HepG2 (cell line): ENCODE measurements around the gene ZBTB26. TPM values are rescaled to one million over a fixed set of nuclear protein-coding genes. Genes with fewer than 3 reads are reported as not detected.

ENCODE experiments used
- ATAC-seq: fragments of 200-7000 bp; cut with Tn5 transposase; 3 replicates; pipeline ENCODE4 v1.9.1; 2020; ENCODE audit warnings: mild to moderate bottlenecking, moderate library complexity
- BruUV-seq: library from RNA; stranded (reverse); fragments of 400-500 nt; replicated peaks from 2 replicates; lab custom pipeline; 2021; lab: Mats Ljungman, UMichigan
- CTCF ChIA-PET: fragments of 300-600 bp; formaldehyde crosslinking; extraction: SDS; loops from one replicate; lab custom pipeline; 2021; ENCODE audit warnings: low total read pairs, inconsistent platforms, low intra/inter-chr PET ratio; lab: Yijun Ruan, JAX
- POLR2A ChIA-PET: fragments of 350-600 bp; sonication (Branson Sonifier 250); formaldehyde crosslinking; loops from one replicate; lab custom pipeline; 2020; ENCODE audit warnings: antibody characterized with exemption, inconsistent platforms; lab: Yijun Ruan, JAX
- DNase-seq: peaks from one replicate; pipeline ENCODE4 v3.0.0-alpha.2; 2015; ENCODE audit warnings: low spot score
- FAIRE-seq: peaks from 3 replicates; lab custom pipeline; 2011; peaks lifted over from hg19 to GRCh38; lab: Jason Lieb, UNC
- H2AFZ ChIP-seq: one replicate; pipeline ENCODE4 v1.6.1; 2011; ENCODE audit warnings: low read length, inconsistent platforms
- H3K27ac ChIP-seq: fragments of 300-600 bp; 3 replicates; pipeline ENCODE4 v1.8.0; 2011; ENCODE audit warnings: mixed run types, mild to moderate bottlenecking, mixed read lengths, low read length, inconsistent platforms; ENCODE audit not compliant: insufficient read depth; ENCODE audit errors: extremely low read length
- H3K27me3 ChIP-seq, 2 experiments: fragments of 200-600 bp in 1 of 2; 2 replicates in 1 of 2; 3 replicates in 1 of 2; pipeline versions ENCODE4 v1.6.0 to v1.8.0; 2011; ENCODE audit warnings: low read length in 2 of 2, mild to moderate bottlenecking in 2 of 2, moderate library complexity in 2 of 2, inconsistent platforms in 1 of 2; ENCODE audit not compliant: insufficient read depth in 2 of 2, control insufficient read depth in 1 of 2
- H3K36me3 ChIP-seq, 2 experiments: fragments of 200-600 bp in 1 of 2; replicated peaks in 1 of 2; 2 replicates in 1 of 2; 3 replicates in 1 of 2; pipeline versions ENCODE4 v1.5.1 to v1.8.0; 2011; ENCODE audit warnings: low read length in 2 of 2, inconsistent platforms in 1 of 2; ENCODE audit not compliant: insufficient read depth in 2 of 2, control insufficient read depth in 1 of 2
- H3K4me1 ChIP-seq: 2 replicates; pipeline ENCODE4 v1.5.1; 2012; ENCODE audit warnings: low read length, inconsistent platforms; ENCODE audit not compliant: insufficient read depth
- H3K4me2 ChIP-seq: 2 replicates; pipeline ENCODE4 v1.6.0; 2011; ENCODE audit warnings: low read depth, low read length, inconsistent platforms
- H3K4me3 ChIP-seq, 3 experiments: fragments of 200-600 bp in 1 of 3; sonication (generic), shearing (Covaris generic) in 1 of 3; replicated peaks in 1 of 3; 2 replicates each; pipeline ENCODE4 v1.5.1; 2011 to 2016; ENCODE audit warnings: low read length in 3 of 3, inconsistent platforms in 2 of 3, low read depth in 2 of 3, mild to moderate bottlenecking in 2 of 3, control low read depth in 1 of 3, mixed read lengths in 1 of 3; ENCODE audit not compliant: insufficient read depth in 1 of 3
- H3K79me2 ChIP-seq: one replicate; pipeline ENCODE4 v1.6.1; 2011; ENCODE audit warnings: low read length, inconsistent platforms; ENCODE audit not compliant: insufficient read depth
- H3K9ac ChIP-seq: 2 replicates; pipeline ENCODE4 v1.6.0; 2011; ENCODE audit warnings: mild to moderate bottlenecking, low read depth, low read length, inconsistent platforms; ENCODE audit not compliant: insufficient read depth
- H3K9me3 ChIP-seq: 2 replicates; pipeline ENCODE4 v1.5.1; 2012; ENCODE audit warnings: mild to moderate bottlenecking, low read length
- H4K20me1 ChIP-seq: 2 replicates; pipeline ENCODE4 v1.6.0; 2011; ENCODE audit warnings: inconsistent platforms, mild to moderate bottlenecking, low read length, moderate library complexity; ENCODE audit not compliant: insufficient read depth
- POGK ChIP-seq: sonication (generic); formaldehyde crosslinking; conservative IDR thresholded peaks from 2 replicates; pipeline ENCODE4 v1.8.0; 2022; ENCODE audit warnings: mild to moderate bottlenecking, moderate library complexity, missing genetic modification reagents
- RNF219 ChIP-seq: sonication (generic); formaldehyde crosslinking; IDR thresholded peaks from 2 replicates; pipeline ENCODE4 v1.5.0; 2020; ENCODE audit warnings: mild to moderate bottlenecking, missing genetic modification reagents
- TOE1 ChIP-seq: sonication (generic); formaldehyde crosslinking; IDR thresholded peaks from 2 replicates; pipeline ENCODE4 v1.4.0; 2020; ENCODE audit warnings: mild to moderate bottlenecking, missing genetic modification reagents
- UBTF ChIP-seq: sonication (generic); formaldehyde crosslinking; IDR thresholded peaks from 2 replicates; pipeline ENCODE4 v1.4.0; 2020; ENCODE audit warnings: mild to moderate bottlenecking, missing genetic modification reagents
- ZNF749 ChIP-seq: sonication (generic); formaldehyde crosslinking; IDR thresholded peaks from 2 replicates; pipeline ENCODE4 v1.8.0; 2022; ENCODE audit warnings: mild to moderate bottlenecking, missing genetic modification reagents, moderate library complexity, borderline replicate concordance
- ZNF75D ChIP-seq: sonication (generic); formaldehyde crosslinking; IDR thresholded peaks from 2 replicates; pipeline ENCODE4 v1.8.1; 2023; ENCODE audit warnings: missing genetic modification reagents, mild to moderate bottlenecking, borderline replicate concordance
- ZNF781 ChIP-seq: sonication (generic); formaldehyde crosslinking; IDR thresholded peaks from 2 replicates; pipeline ENCODE4 v1.5.1; 2020; ENCODE audit warnings: borderline replicate concordance, mild to moderate bottlenecking, missing genetic modification reagents; ENCODE audit errors: not compliant biosample characterization
- ZSCAN30 ChIP-seq: sonication (generic); formaldehyde crosslinking; IDR thresholded peaks from 2 replicates; pipeline ENCODE4 v1.5.0; 2020; ENCODE audit warnings: mild to moderate bottlenecking, missing genetic modification reagents
- WGBS: methylation state at CpG from one replicate; pipeline ENCODE4 v1.1.6; 2017; ENCODE audit warnings: low lambda C conversion rate; 5-methylcytosine and 5-hydroxymethylcytosine counted together
- in situ Hi-C: cut with HindIII; loops from 2 replicates; pipeline ENCODE4 v1.10.0; 2017; ENCODE audit warnings: low pct_unique_long_range_greater_than_20kb; ENCODE audit not compliant: extremely low pct_ligation_motif_present
- intact Hi-C: fragments of 100-400 bp; cut with micrococcal nuclease; formaldehyde crosslinking; loops from one replicate; pipeline ENCODE4 v1.10.0; 2022; ENCODE audit not compliant: unreplicated experiment
- polyA plus RNA-seq, 8 experiments: library from polyadenylated mRNA; depleted of rRNA in 3 of 8; stranded (reverse) in 7 of 8; unstranded in 1 of 8; fragments of >200 nt; fragmentation: Illumina TruSeq in 4 of 8; extraction: Trizol in 4 of 8; gene quantifications; 2 replicates each; pipeline versions ENCODE4 v1.2.1 to v1.2.3, GENCODE V29; 2011 to 2016; ENCODE audit warnings: low read depth in 4 of 8, missing spikeins in 1 of 8, mixed read lengths in 1 of 8; ENCODE audit not compliant: insufficient read depth in 1 of 8
- total RNA-seq, 5 experiments: library from RNA; depleted of rRNA; stranded (reverse); fragments of >200 nt; fragmentation: Illumina TruSeq; extraction: Trizol; gene quantifications; 2 replicates each; pipeline ENCODE4 v1.2.3, GENCODE V29; 2016; ENCODE audit warnings: low read depth in 1 of 5
- TF ChIP-seq, protein P1 (sequence below): sonication (generic); formaldehyde crosslinking; IDR thresholded peaks from 2 replicates; pipeline ENCODE4 v1.5.0; 2020; ENCODE audit warnings: missing genetic modification reagents
- TF ChIP-seq, protein P2 (sequence below): sonication (generic); formaldehyde crosslinking; IDR thresholded peaks from 2 replicates; pipeline ENCODE4 v1.5.0; 2020; ENCODE audit warnings: missing genetic modification reagents, mild to moderate bottlenecking, borderline replicate concordance

Gene ZBTB26
- total and polyA plus RNA-seq, 2 of the 13 experiments (the other 11 are each of a cell fraction or from before 2014, with no cell fraction given), result 4.5 to 8.6 TPM

DNA sequence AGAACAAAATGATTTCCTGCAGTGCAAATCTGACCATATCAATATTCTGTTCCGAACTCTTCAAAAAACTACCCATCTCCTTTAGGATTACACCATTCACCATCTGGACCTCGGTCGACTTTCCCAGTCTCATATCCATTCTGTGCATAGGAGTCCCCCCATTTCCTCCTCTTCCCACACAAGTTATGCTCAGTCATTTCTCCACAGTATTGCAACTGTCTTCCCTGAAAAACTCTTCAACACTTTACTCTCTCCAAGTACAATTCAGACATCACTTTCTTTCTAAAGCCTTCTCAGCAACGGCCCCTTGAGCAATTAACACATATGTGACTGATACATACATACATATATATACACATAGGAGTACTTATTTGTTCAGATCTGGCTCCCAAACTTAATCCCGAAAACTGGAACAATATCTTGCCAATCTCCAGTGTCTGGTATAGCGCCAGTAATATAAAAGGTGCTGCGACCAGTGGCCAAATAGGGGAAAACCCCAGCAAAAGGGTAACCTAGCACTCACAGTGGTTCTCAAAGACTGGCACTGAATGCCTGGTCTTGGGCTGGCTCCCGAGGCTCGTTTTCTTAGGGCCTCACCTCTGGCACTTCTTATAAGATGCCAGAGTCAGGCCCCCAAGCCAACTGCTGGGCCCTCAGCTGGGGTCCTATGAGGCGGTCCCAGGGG lies 629 bp downstream of the ZBTB26 start:
- no TSS peak for BruUV-seq
- ATAC-seq, result no peak; the same call in 2 of the 3 replicates
- POLR2A ChIA-PET, result interaction anchor here (0.9 to 3.5 kb wide), 8 partner anchors 10 to 60 kb away, joined by 3 to 107 read pairs (median 8); partner anchors contain the start of genes RABGAP1, RC3H2 and ZBTB6

More for the DNA sequence above, 629 bp downstream of the ZBTB26 start:
- Histone ChIP-seq H3K4me3 (peak overlapping the region; percentile 72 to 99 (median 85)), H3K27ac (peak overlapping the region; percentile 87), H3K4me1 (peaks cover 35% of the 10 kb centered on the region), H3K4me2 (peak overlapping the region; percentile 86), H3K36me3 (no peaks in the 10 kb centered on the region), H3K79me2 (peaks cover 64% of the 10 kb centered on the region), H3K27me3 (no peaks in the 10 kb centered on the region; a peak in 1 of 5 replicates), H3K9ac (peak overlapping the region; percentile 92), H4K20me1 (no peaks in the 10 kb centered on the region), H3K9me3 (no peaks in the 10 kb centered on the region), H2AFZ (no peak overlapping the region)
- CTCF ChIA-PET, result no interaction called here
- TF ChIP-seq ZNF749 (CRISPR knock-in tag), result no peak
- peak; percentile 64; the same call in 1 of the 2 replicates for TF ChIP-seq ZNF75D (CRISPR knock-in tag)
- TF ChIP-seq ZSCAN30, result 0 out of 2 replicates have a peak, but pooled peaks have one; percentile 40
- peak; percentile 6 for TF ChIP-seq ZNF781 (CRISPR knock-in tag)
- TF ChIP-seq, protein P1, sequence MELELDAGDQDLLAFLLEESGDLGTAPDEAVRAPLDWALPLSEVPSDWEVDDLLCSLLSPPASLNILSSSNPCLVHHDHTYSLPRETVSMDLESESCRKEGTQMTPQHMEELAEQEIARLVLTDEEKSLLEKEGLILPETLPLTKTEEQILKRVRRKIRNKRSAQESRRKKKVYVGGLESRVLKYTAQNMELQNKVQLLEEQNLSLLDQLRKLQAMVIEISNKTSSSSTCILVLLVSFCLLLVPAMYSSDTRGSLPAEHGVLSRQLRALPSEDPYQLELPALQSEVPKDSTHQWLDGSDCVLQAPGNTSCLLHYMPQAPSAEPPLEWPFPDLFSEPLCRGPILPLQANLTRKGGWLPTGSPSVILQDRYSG (CRISPR knock-in tag), result 0 out of 2 replicates have a peak, but pooled peaks have one; percentile 6
- 0 out of 2 replicates have a peak, but pooled peaks have one; percentile 2 for TF ChIP-seq POGK
- TF ChIP-seq, protein P2, sequence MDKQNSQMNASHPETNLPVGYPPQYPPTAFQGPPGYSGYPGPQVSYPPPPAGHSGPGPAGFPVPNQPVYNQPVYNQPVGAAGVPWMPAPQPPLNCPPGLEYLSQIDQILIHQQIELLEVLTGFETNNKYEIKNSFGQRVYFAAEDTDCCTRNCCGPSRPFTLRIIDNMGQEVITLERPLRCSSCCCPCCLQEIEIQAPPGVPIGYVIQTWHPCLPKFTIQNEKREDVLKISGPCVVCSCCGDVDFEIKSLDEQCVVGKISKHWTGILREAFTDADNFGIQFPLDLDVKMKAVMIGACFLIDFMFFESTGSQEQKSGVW, result no peak
- TF ChIP-seq TOE1, result 0 out of 2 replicates have a peak, but pooled peaks have one; percentile 0
- TF ChIP-seq RNF219 (CRISPR knock-in tag), result 0 out of 2 replicates have a peak, but pooled peaks have one; percentile 42
- TF ChIP-seq UBTF (CRISPR knock-in tag), result no peak
- intact Hi-C loops, result loop anchor here (2.0 kb wide), 1 partner anchor 18 kb away; the partner anchor contains the start of gene ZBTB6
- in situ Hi-C loops, result no loop called here
- DNase-seq (no peak), FAIRE-seq (no peak)
- WGBS, result 18% methylated on average over 7 of the region's 10 CpGs
